GM12878 (cell line): Measurements from ENCODE around the gene KCNB1. TPM values are rescaled to one million over a fixed set of nuclear protein-coding genes. Genes with fewer than 3 reads are reported as not detected.

Experiments
- ATAC-seq: fragments of 200-7000 bp; cut with Tn5 transposase; 3 replicates; pipeline ENCODE4 v1.9.1; 2020; ENCODE audit warnings: mild to moderate bottlenecking, moderate library complexity
- BruUV-seq: library from RNA; stranded (reverse); fragments of 400-500 nt; replicated peaks from 2 replicates; lab custom pipeline; 2021; lab: Mats Ljungman, UMichigan
- CTCF ChIA-PET: fragments of 300-600 bp; sonication (Branson Sonifier 250); formaldehyde crosslinking; extraction: SDS; loops from one replicate; lab custom pipeline; 2021; ENCODE audit warnings: inconsistent platforms; lab: Yijun Ruan, JAX
- POLR2A ChIA-PET: fragments of 350-600 bp; formaldehyde crosslinking; extraction: SDS; loops from one replicate; lab custom pipeline; 2021; ENCODE audit warnings: inconsistent platforms; lab: Charles Lee
- RAD21 ChIA-PET: fragments of 300-600 bp; sonication (Branson Sonifier 250); formaldehyde crosslinking; loops from one replicate; lab custom pipeline; 2023; ENCODE audit warnings: antibody characterized with exemption; ENCODE audit not compliant: unreplicated experiment; lab: Charles Lee
- SMC1A ChIA-PET: fragments of 300-600 bp; sonication (Branson Sonifier 250); formaldehyde crosslinking; loops from one replicate; lab custom pipeline; 2023; ENCODE audit not compliant: unreplicated experiment, uncharacterized antibody; lab: Charles Lee
- DNase-seq: peaks from one replicate; pipeline ENCODE4 v3.0.0-alpha.2; 2011; ENCODE audit warnings: low read depth, low spot score
- FAIRE-seq: peaks from 3 replicates; lab custom pipeline; 2011; peaks lifted over from hg19 to GRCh38; lab: Jason Lieb, UNC
- H2AFZ ChIP-seq: 2 replicates; pipeline ENCODE4 v1.6.0; 2011; ENCODE audit warnings: low read depth, low read length, control low read depth; ENCODE audit not compliant: control insufficient read depth
- H3K27ac ChIP-seq: 2 replicates; pipeline ENCODE4 v1.5.1; 2011; ENCODE audit warnings: control low read depth; ENCODE audit not compliant: control insufficient read depth, insufficient read depth
- H3K27me3 ChIP-seq, 2 experiments: replicated peaks in 1 of 2; 2 replicates each; pipeline versions ENCODE4 v1.6.0 to v1.6.1; 2011; ENCODE audit warnings: low read length in 1 of 2; ENCODE audit not compliant: control insufficient read depth in 2 of 2, insufficient read depth in 2 of 2
- H3K36me3 ChIP-seq, 2 experiments: 2 replicates each; pipeline ENCODE4 v1.5.1; 2011; ENCODE audit warnings: low read length in 1 of 2; ENCODE audit not compliant: control insufficient read depth in 2 of 2, insufficient read depth in 2 of 2
- H3K4me1 ChIP-seq: 2 replicates; pipeline ENCODE4 v1.6.1; 2011; ENCODE audit warnings: mild to moderate bottlenecking, low read length, moderate library complexity, mixed read lengths; ENCODE audit not compliant: control insufficient read depth, insufficient read depth
- H3K4me2 ChIP-seq: 2 replicates; pipeline ENCODE4 v1.6.0; 2011; ENCODE audit warnings: control low read depth; ENCODE audit not compliant: control insufficient read depth, insufficient read depth
- H3K4me3 ChIP-seq: fragments of 200-600 bp; sonication (generic); 2 replicates; pipeline ENCODE4 v1.5.1; 2016
- H3K79me2 ChIP-seq: 2 replicates; pipeline ENCODE4 v1.6.0; 2011; ENCODE audit warnings: low read length; ENCODE audit not compliant: control insufficient read depth, insufficient read depth
- H3K9ac ChIP-seq: 2 replicates; pipeline ENCODE4 v1.8.0; 2011; ENCODE audit warnings: low read length, control low read depth, mixed read lengths; ENCODE audit not compliant: control insufficient read depth, insufficient read depth
- H3K9me3 ChIP-seq: replicated peaks from 3 replicates; pipeline ENCODE4 v1.5.1; 2011; ENCODE audit warnings: mild to moderate bottlenecking, low read length; ENCODE audit not compliant: control insufficient read depth, insufficient read depth
- H4K20me1 ChIP-seq: 2 replicates; pipeline ENCODE4 v1.6.0; 2011; ENCODE audit not compliant: control insufficient read depth, insufficient read depth
- CUX1 ChIP-seq: IDR thresholded peaks from 2 replicates; pipeline ENCODE4 v1.6.1; 2012; ENCODE audit warnings: improper control_type of control experiment, low read depth, low read length; ENCODE audit not compliant: insufficient replicate concordance
- E2F4 ChIP-seq: IDR thresholded peaks from 2 replicates; pipeline ENCODE4 v1.6.1; 2012; ENCODE audit warnings: low read depth, low read length, improper control_type of control experiment
- ETV6 ChIP-seq, 2 experiments: fragments of 450-650 bp in 1 of 2; IDR thresholded peaks in 1 of 2; conservative IDR thresholded peaks in 1 of 2; 2 replicates each; pipeline ENCODE4 v1.6.1; 2014; ENCODE audit warnings: antibody characterized with exemption in 1 of 2, borderline replicate concordance in 1 of 2, low read depth in 1 of 2, mild to moderate bottlenecking in 1 of 2, moderate library complexity in 1 of 2
- FOS ChIP-seq: IDR thresholded peaks from 3 replicates; pipeline ENCODE4 v1.6.1; 2011; ENCODE audit warnings: borderline replicate concordance; ENCODE audit not compliant: insufficient read length; ENCODE audit errors: extremely low read depth
- FOXK2 ChIP-seq: fragments of 450-650 bp; IDR thresholded peaks from 2 replicates; pipeline ENCODE4 v1.6.1; 2017; ENCODE audit warnings: mild to moderate bottlenecking, moderate library complexity
- MYB ChIP-seq: fragments of 150-350 bp; IDR thresholded peaks from 2 replicates; pipeline ENCODE4 v1.6.1; 2014; ENCODE audit warnings: mild to moderate bottlenecking, low read depth, low read length, borderline replicate concordance
- SP1 ChIP-seq: IDR thresholded peaks from one replicate; pipeline ENCODE4 v1.6.1; 2011; ENCODE audit warnings: low read depth, low read length
- SUPT20H ChIP-seq: IDR thresholded peaks from 2 replicates; pipeline ENCODE4 v1.6.1; 2011; ENCODE audit warnings: low read depth, mild to moderate bottlenecking, low read length, moderate library complexity, borderline replicate concordance; ENCODE audit not compliant: control insufficient read depth
- YBX1 ChIP-seq: fragments of 450-650 bp; IDR thresholded peaks from 2 replicates; pipeline ENCODE4 v1.6.1; 2016; ENCODE audit warnings: antibody characterized with exemption
- WGBS: methylation state at CpG from one replicate; pipeline ENCODE4 v1.1.6; 2016; ENCODE audit warnings: low lambda C conversion rate; ENCODE audit not compliant: insufficient replicate concordance, insufficient coverage; ENCODE audit errors: missing lambda C conversion rate; 5-methylcytosine and 5-hydroxymethylcytosine counted together
- in situ Hi-C: fragments of 300-500 bp; cut with MboI; formaldehyde crosslinking; loops from 9 replicates; pipeline ENCODE4 v1.14.3; 2018; ENCODE audit warnings: mixed read lengths
- intact Hi-C: fragments of 100-400 bp; cut with micrococcal nuclease; formaldehyde crosslinking; loops from one replicate; pipeline ENCODE4 v1.14.2; 2022; ENCODE audit not compliant: unreplicated experiment
- polyA plus RNA-seq, 11 experiments: library from polyadenylated mRNA; depleted of rRNA in 4 of 11; unstranded in 6 of 11; stranded (reverse) in 5 of 11; fragments of >200 nt; fragmentation: Nextera tagmentation in 4 of 11; fragmentation: Illumina TruSeq in 1 of 11; extraction: Ambion mirVana in 4 of 11; extraction: Trizol in 1 of 11; gene quantifications; 1 replicate in 1 of 11; 2 replicates in 10 of 11; pipeline versions ENCODE4 v1.2.1 to v1.2.3, GENCODE V29; 2011 to 2016; ENCODE audit warnings: inconsistent platforms in 2 of 11, missing spikeins in 2 of 11, low read depth in 1 of 11
- total RNA-seq, 4 experiments: library from RNA; depleted of rRNA in 3 of 4; stranded (reverse); fragments of >200 nt in 3 of 4; fragmentation: Illumina TruSeq in 1 of 4; extraction: Trizol in 1 of 4; gene quantifications; 2 replicates each; pipeline versions ENCODE4 v1.2.1 to v1.2.3, GENCODE V29; 2013 to 2021
- TF ChIP-seq, protein P1 (sequence below): IDR thresholded peaks from 2 replicates; pipeline ENCODE4 v1.6.1; 2012; ENCODE audit warnings: low read depth, low read length, improper control_type of control experiment
- TF ChIP-seq, protein P2 (sequence below): fragments of 450-650 bp; IDR thresholded peaks from 2 replicates; pipeline ENCODE4 v1.6.1; 2017; ENCODE audit warnings: antibody characterized with exemption, mild to moderate bottlenecking, moderate library complexity

Gene KCNB1
- total and polyA plus RNA-seq, 10 of the 15 experiments (the other 5 are each of a cell fraction or from before 2014, with no cell fraction given) = 0.02 to 0.08 (median 0.03) TPM; not detected in 7

DNA sequence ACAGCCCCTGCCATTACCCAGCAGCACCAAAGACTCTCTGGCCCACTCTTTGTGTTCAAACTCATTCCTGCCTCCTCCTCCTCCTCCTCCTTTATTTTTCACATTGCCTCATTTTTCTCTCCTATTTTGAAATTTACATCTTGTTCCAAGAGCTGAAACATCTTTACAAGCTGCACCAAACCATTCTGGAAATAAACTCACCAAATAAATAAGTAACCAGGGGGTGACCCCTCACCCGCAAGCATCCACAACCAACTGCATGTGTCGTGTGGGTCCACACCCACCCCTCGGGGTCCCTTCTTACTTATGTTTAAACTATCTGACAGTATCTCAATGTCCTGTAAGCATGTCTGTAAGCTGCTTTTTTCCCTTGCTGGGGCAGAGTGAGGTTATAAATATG, 1.4 kb downstream of the KCNB1 start:
- FAIRE-seq (no peak), ATAC-seq (no peak), DNase-seq (no peak)
- Histone ChIP-seq H3K4me1 (no peaks in the 10 kb centered on the region), H4K20me1 (no peaks in the 10 kb centered on the region), H3K36me3 (no peaks in the 10 kb centered on the region), H3K79me2 (no peaks in the 10 kb centered on the region), H3K4me3 (no peak overlapping the region), H3K27ac (no peak overlapping the region), H2AFZ (no peak overlapping the region), H3K4me2 (no peak overlapping the region), H3K27me3 (peaks cover 5 to 7% of the 10 kb centered on the region in 2 experiments; a peak in 3 of 4 replicates), H3K9me3 (no peaks in the 10 kb centered on the region), H3K9ac (no peak overlapping the region)
- ChIA-PET RAD21 (no interaction called here), SMC1A (no interaction called here), POLR2A (no interaction called here), CTCF (interaction anchor here (0.6 kb wide), 1 partner anchor 9 kb away, joined by 3 read pairs; no protein-coding TSS in a partner anchor)
- TF ChIP-seq, protein P1, sequence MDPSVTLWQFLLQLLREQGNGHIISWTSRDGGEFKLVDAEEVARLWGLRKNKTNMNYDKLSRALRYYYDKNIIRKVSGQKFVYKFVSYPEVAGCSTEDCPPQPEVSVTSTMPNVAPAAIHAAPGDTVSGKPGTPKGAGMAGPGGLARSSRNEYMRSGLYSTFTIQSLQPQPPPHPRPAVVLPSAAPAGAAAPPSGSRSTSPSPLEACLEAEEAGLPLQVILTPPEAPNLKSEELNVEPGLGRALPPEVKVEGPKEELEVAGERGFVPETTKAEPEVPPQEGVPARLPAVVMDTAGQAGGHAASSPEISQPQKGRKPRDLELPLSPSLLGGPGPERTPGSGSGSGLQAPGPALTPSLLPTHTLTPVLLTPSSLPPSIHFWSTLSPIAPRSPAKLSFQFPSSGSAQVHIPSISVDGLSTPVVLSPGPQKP = no peak
- TF ChIP-seq SP1 = no peak
- TF ChIP-seq YBX1 = no peak
- TF ChIP-seq CUX1 = no peak
- no peak for TF ChIP-seq FOXK2
- TF ChIP-seq ETV6 (conservative IDR thresholded peaks at IDR 0.05 in 1 of 2, IDR thresholded peaks at IDR 0.05 in 1 of 2; ENCODE audit: borderline replicate concordance in 1 of 2, low read depth in 1 of 2) = no peak
- no peak for TF ChIP-seq FOS
- TF ChIP-seq, protein P2, sequence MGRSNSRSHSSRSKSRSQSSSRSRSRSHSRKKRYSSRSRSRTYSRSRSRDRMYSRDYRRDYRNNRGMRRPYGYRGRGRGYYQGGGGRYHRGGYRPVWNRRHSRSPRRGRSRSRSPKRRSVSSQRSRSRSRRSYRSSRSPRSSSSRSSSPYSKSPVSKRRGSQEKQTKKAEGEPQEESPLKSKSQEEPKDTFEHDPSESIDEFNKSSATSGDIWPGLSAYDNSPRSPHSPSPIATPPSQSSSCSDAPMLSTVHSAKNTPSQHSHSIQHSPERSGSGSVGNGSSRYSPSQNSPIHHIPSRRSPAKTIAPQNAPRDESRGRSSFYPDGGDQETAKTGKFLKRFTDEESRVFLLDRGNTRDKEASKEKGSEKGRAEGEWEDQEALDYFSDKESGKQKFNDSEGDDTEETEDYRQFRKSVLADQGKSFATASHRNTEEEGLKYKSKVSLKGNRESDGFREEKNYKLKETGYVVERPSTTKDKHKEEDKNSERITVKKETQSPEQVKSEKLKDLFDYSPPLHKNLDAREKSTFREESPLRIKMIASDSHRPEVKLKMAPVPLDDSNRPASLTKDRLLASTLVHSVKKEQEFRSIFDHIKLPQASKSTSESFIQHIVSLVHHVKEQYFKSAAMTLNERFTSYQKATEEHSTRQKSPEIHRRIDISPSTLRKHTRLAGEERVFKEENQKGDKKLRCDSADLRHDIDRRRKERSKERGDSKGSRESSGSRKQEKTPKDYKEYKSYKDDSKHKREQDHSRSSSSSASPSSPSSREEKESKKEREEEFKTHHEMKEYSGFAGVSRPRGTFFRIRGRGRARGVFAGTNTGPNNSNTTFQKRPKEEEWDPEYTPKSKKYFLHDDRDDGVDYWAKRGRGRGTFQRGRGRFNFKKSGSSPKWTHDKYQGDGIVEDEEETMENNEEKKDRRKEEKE = no peak
- no peak for TF ChIP-seq E2F4
- no peak for TF ChIP-seq MYB
- TF ChIP-seq SUPT20H = no peak
- BruUV-seq = no TSS peak
- in situ Hi-C loops = no loop called here
- intact Hi-C loops = no loop called here
- WGBS = 43% methylated on average over 3 of the region's 3 CpGs
